Left ventricle myocardium inferior (tissue), 1 donor: ENCODE results near the gene ADAMTS3. TPM values are rescaled to one million over a fixed set of nuclear protein-coding genes. Genes with fewer than 3 reads are reported as not detected.

ENCODE experiments used
- DNase-seq: peaks from one replicate; pipeline ENCODE4 v3.0.0-alpha.2; 2020
- H3K27ac ChIP-seq: fragments of 200-600 bp; replicated peaks from 2 replicates; pipeline ENCODE4 v1.8.0; 2021
- H3K27me3 ChIP-seq: fragments of 200-600 bp; 2 replicates; pipeline ENCODE4 v1.8.0; 2021; ENCODE audit warnings: low read depth
- H3K36me3 ChIP-seq: fragments of 200-600 bp; 2 replicates; pipeline ENCODE4 v1.8.0; 2021
- H3K4me1 ChIP-seq: fragments of 200-600 bp; 2 replicates; pipeline ENCODE4 v1.8.0; 2021
- H3K4me3 ChIP-seq: fragments of 200-600 bp; 2 replicates; pipeline ENCODE4 v1.8.0; 2021; ENCODE audit warnings: mild to moderate bottlenecking, moderate library complexity
- H3K9me3 ChIP-seq: fragments of 200-600 bp; replicated peaks from 2 replicates; pipeline ENCODE4 v1.8.0; 2021
- intact Hi-C: fragments of 100-400 bp; cut with micrococcal nuclease; formaldehyde crosslinking; loops from one replicate; pipeline ENCODE4 v1.11.0; 2022
- total RNA-seq: library from RNA; stranded (reverse); fragmentation: NEBNext Ultra II Directional; extraction: Animal tissue kit (Norgen Biotek cat#: 25700); gene quantifications from one replicate; pipeline ENCODE4 v1.2.1, GENCODE V29; 2021
- TF ChIP-seq, protein P1 (sequence below): fragments of 200-600 bp; IDR thresholded peaks from 2 replicates; pipeline ENCODE4 v1.8.0; 2021; ENCODE audit warnings: antibody characterized with exemption, mild to moderate bottlenecking, borderline replicate concordance
- donor health status: DM: no; HTN: yes; CAD: no; lungs with severe emphysema.

ADAMTS3 gene
- total RNA-seq, 1 donor from 2014 or later: 0.60 TPM

DNA sequence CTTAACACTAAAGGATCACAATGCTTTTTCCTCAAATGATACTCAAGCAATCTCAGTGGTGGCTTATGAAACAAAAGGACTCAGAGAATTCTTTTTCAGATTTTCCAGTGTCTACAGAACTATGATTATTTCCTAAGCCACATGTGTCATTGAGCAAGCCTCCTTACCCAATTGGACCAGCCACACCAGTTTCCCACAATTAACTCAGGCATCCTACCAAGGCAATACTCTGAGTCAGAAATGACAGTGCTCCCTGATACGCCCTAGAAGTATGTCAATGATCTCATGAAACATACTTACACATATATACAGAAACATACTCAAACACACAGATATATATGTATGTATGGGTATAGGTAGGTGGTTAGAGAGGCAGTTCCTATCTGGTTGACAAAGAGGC lies 4.8 kb downstream of the ADAMTS3 start:
- no peak for DNase-seq
- H3K4me1 ChIP-seq: peaks cover 19% of the 10 kb centered on the region
- TF ChIP-seq, protein P1, sequence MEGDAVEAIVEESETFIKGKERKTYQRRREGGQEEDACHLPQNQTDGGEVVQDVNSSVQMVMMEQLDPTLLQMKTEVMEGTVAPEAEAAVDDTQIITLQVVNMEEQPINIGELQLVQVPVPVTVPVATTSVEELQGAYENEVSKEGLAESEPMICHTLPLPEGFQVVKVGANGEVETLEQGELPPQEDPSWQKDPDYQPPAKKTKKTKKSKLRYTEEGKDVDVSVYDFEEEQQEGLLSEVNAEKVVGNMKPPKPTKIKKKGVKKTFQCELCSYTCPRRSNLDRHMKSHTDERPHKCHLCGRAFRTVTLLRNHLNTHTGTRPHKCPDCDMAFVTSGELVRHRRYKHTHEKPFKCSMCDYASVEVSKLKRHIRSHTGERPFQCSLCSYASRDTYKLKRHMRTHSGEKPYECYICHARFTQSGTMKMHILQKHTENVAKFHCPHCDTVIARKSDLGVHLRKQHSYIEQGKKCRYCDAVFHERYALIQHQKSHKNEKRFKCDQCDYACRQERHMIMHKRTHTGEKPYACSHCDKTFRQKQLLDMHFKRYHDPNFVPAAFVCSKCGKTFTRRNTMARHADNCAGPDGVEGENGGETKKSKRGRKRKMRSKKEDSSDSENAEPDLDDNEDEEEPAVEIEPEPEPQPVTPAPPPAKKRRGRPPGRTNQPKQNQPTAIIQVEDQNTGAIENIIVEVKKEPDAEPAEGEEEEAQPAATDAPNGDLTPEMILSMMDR: no peak

DNA sequence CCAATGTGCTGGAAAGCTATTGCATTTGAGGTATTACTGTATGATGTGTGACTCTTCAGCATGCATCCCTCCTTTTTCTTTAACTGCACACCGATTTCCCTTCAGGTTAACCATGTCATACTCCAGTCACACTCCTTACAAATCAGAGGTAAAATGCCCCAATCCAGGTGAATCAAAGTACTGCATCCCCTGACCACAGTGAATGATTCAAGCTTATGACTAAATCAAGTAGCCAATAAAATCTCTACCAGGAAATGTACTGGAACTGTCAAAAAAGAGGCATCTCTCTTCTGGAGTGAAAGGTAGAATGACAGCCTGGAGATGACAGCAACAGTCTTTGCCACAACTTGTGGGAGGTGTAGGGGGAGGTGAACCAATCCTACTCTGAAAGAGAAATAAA lies 10.4 kb downstream of the ADAMTS3 start:
- Histone ChIP-seq H3K4me1 (no peaks in the 10 kb centered on the region), H3K27ac (no peak overlapping the region), H3K4me3 (no peak overlapping the region), H3K9me3 (no peaks in the 10 kb centered on the region), H3K36me3 (no peaks in the 10 kb centered on the region), H3K27me3 (no peaks in the 10 kb centered on the region)
- TF ChIP-seq, protein P1: no peak
- intact Hi-C loops: no loop called here
- no peak for DNase-seq

More for the DNA sequence above, 4.8 kb downstream of the ADAMTS3 start:
- Histone ChIP-seq H3K9me3 (no peaks in the 10 kb centered on the region), H3K27me3 (peaks cover 4% of the 10 kb centered on the region), H3K27ac (no peak overlapping the region), H3K36me3 (no peaks in the 10 kb centered on the region), H3K4me3 (no peak overlapping the region)
- intact Hi-C loops: no loop called here

DNA sequence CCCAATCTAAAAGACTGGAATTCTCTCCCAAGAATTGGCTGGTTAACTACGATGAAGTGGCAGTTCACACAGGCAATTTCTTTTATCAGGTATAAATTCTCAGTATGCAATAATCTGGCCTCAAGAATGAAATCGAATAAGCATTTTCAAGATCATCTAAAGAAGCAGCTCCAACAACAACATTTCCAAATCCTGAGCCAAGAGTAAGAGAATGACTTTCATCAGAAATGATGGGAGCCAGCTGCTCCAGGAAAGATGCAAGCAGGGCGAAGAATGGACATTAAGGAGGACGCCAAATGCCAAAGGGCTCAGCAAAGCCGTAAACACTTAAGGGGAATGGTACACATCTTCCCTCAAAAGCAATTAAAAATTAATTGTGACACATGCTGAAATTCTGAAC lies 12.0 kb downstream of the ADAMTS3 start:
- Histone ChIP-seq H3K36me3 (no peaks in the 10 kb centered on the region), H3K4me3 (no peak overlapping the region), H3K27ac (no peak overlapping the region), H3K9me3 (no peaks in the 10 kb centered on the region), H3K27me3 (no peaks in the 10 kb centered on the region), H3K4me1 (no peaks in the 10 kb centered on the region)
- DNase-seq: no peak
- TF ChIP-seq, protein P1: no peak
- intact Hi-C loops: no loop called here

DNA sequence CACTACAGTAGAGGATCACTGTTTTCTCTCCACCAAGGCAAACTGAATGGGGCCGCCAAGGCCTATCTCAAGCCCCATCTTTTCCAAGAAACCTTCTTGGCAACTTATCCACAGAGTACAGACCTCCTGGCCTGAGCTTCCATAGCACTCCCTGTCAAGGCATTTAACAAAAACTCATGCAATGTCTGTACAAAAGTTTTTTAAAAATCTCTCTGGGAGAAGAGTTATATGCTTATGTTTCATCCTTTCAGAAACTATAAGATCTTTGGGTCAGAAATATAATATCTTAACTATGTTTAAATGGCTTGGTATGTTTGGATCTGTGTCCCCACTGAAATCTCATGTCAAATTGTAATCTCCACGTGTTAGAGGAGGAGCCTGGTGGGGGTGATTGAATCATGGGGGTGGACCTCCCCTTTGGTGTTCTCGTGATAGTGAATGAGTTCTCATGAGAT lies 13.6 kb downstream of the ADAMTS3 start:
- no peaks in the 10 kb centered on the region for H3K27me3 ChIP-seq
- TF ChIP-seq, protein P1: no peak
- H3K9me3 ChIP-seq: no peaks in the 10 kb centered on the region
- no peaks in the 10 kb centered on the region for H3K4me1 ChIP-seq
- no peak overlapping the region for H3K27ac ChIP-seq
- intact Hi-C loops: no loop called here
- no peaks in the 10 kb centered on the region for H3K36me3 ChIP-seq
- no peak for DNase-seq
- H3K4me3 ChIP-seq: no peak overlapping the region

DNA sequence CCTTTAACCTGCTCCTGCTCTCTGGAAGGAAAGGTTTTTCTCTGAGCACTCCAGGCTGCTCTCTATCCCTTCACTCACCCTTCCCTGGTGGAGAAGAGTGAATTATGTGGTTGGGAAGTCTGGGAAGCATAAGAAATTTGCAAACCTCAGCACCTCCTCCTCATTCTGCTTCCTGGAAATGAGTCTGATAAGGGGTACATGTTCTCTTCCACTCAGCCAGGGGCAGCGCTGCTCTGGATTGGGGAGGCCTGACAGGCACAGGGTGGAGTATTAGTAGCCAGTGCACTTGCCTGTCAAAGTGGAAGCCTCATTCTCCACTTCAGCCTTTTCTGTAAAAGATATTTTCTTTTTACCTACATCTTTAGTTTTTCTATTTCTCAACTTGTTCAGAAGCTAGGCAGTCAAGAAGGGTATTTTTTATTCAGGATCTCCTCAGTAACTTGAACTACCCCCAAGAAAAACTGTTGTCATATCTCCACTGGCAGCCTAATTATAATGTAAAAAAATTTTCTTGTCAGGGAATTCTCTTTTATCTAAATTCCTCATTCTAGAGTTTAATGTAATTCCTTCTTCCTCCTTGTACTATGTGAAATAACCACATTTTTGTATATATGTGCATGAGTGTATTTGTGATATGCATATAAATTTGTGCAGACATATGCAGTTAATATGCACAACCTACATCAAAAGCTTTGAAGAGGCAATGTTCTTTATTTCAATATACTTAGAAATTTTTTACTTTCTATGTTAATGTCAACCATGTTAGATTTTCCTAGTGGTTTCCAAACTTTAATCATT lies 15.3 kb downstream of the ADAMTS3 start:
- DNase-seq: no peak
- Histone ChIP-seq H3K4me1 (no peaks in the 10 kb centered on the region), H3K27me3 (no peaks in the 10 kb centered on the region), H3K36me3 (no peaks in the 10 kb centered on the region), H3K4me3 (no peak overlapping the region), H3K9me3 (no peaks in the 10 kb centered on the region), H3K27ac (no peak overlapping the region)
- intact Hi-C loops: no loop called here
- TF ChIP-seq, protein P1: no peak
